NCI-H2196 treated with DMSO at 0.1 percent for 48 hours (cell line): ENCODE data around the gene RPN2.
"Not testable (repeated sequence)": the region's sequence is repeated elsewhere in the genome, so short reads cannot be mapped to it uniquely, and the experiment has no call there.

Source experiments
- DNase-seq: peaks from one replicate; lab custom pipeline; 2025; ENCODE audit not compliant: unreplicated experiment; lab: John Stamatoyannopoulos, UW

Gene RPN2

GRCh38 chr20:37178839-37179682 is at the start of gene RPN2, which contains the start of gene MROH8:
TSS of gene RPN2 (plus strand) at chr20:37179330. CDS start at chr20:37179357, 27 bp downstream.
TSS of gene MROH8 (minus strand) at chr20:37179548.
- peak; percentile 96 for DNase-seq

GRCh38 chr20:37131486-37131885 is 47.6 kb upstream of the RPN2 start:
- DNase-seq: no peak

- no peak for DNase-seq
These were observed 45.2 kb upstream of the RPN2 start for GRCh38 chr20:37133952-37134351.

- no peak for DNase-seq
These were observed 41.6 kb upstream of the RPN2 start for GRCh38 chr20:37137547-37137946.

- DNase-seq: no peak
These were observed 36.4 kb upstream of the RPN2 start for GRCh38 chr20:37142708-37143107.

GRCh38 chr20:37144856-37145404 is 34.2 kb upstream of the RPN2 start:
- no peak for DNase-seq

GRCh38 chr20:37147250-37147649 is 31.9 kb upstream of the RPN2 start:
- DNase-seq: no peak

- DNase-seq: not testable (repeated sequence)
These were observed 28.3 kb upstream of the RPN2 start for GRCh38 chr20:37150864-37151263.

GRCh38 chr20:37151529-37151928 is 27.6 kb upstream of the RPN2 start:
- DNase-seq: no peak

GRCh38 chr20:37152284-37152683 is 26.8 kb upstream of the RPN2 start:
- DNase-seq: no peak

- DNase-seq: no peak
These were observed 24.3 kb upstream of the RPN2 start for GRCh38 chr20:37154684-37155298.

- no peak for DNase-seq
These were observed 23.1 kb upstream of the RPN2 start for GRCh38 chr20:37155987-37156386.

- no peak for DNase-seq
These were observed 20.9 kb upstream of the RPN2 start for GRCh38 chr20:37158248-37158647.

- no peak for DNase-seq
These were observed 18.4 kb upstream of the RPN2 start for GRCh38 chr20:37160683-37161082.

GRCh38 chr20:37161830-37162549 is 17.1 kb upstream of the RPN2 start:
- DNase-seq: no peak

- no peak for DNase-seq
These were observed 16.5 kb upstream of the RPN2 start for GRCh38 chr20:37162646-37163045.

GRCh38 chr20:37163832-37164554 is 15.1 kb upstream of the RPN2 start:
- no peak for DNase-seq

GRCh38 chr20:37165031-37165430 is 14.1 kb upstream of the RPN2 start:
- DNase-seq: no peak

- no peak for DNase-seq
These were observed 12.3 kb upstream of the RPN2 start for GRCh38 chr20:37166867-37167266.

GRCh38 chr20:37172836-37173235 is 6.3 kb upstream of the RPN2 start:
- DNase-seq: no peak
